Non-pigmented ciliary epithelial cell (primary cell): ENCODE data around the gene NBDY.
"Not testable (repeated sequence)": the region's sequence is repeated elsewhere in the genome, so short reads cannot be mapped to it uniquely, and the experiment has no call there.

Experiments used
- DNase-seq: peaks from one replicate; pipeline ENCODE4 v3.0.0-alpha.2; 2010; ENCODE audit warnings: low read depth

Gene NBDY

DNA sequence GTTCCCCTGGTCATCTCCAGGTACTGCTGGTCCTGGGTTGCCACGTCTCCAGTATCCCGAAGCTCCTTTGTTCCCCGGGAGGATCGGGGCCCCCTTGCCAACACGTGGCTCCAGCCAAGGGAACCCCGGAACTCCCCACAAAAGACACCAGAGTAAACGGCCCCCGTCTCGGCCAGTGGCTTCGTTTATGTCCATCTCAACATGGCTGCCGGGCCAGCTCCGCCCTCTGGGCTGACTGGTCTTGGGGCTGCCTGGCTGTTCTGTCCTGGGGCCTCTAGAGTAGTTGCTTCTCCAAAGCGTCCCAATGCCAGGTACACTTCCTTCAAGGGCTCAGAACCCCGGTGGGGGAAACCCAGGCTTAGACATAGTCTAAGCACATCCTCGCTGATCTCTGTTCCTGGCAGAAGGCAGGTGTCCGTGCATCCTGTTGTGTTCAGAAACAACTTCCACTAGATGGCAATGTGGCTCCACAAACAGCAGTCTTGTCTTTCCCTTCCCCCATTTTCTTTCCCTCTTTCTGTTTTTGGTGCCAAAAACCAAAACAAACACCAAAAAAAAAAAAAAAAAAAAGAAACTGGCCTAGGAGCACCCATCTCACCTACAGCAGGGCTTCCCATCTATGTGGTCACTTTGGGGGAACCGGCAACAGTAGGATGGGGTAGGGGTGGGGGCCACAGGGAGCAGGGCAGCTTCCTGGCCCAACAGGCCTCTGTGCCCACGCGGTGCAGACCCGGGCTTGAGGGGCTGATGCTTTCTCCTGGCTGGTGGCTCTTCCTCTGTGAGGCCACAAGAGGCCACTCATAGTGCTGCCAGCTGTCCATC lies 35.3 kb downstream of the NBDY start:
- DNase-seq = no peak

DNA sequence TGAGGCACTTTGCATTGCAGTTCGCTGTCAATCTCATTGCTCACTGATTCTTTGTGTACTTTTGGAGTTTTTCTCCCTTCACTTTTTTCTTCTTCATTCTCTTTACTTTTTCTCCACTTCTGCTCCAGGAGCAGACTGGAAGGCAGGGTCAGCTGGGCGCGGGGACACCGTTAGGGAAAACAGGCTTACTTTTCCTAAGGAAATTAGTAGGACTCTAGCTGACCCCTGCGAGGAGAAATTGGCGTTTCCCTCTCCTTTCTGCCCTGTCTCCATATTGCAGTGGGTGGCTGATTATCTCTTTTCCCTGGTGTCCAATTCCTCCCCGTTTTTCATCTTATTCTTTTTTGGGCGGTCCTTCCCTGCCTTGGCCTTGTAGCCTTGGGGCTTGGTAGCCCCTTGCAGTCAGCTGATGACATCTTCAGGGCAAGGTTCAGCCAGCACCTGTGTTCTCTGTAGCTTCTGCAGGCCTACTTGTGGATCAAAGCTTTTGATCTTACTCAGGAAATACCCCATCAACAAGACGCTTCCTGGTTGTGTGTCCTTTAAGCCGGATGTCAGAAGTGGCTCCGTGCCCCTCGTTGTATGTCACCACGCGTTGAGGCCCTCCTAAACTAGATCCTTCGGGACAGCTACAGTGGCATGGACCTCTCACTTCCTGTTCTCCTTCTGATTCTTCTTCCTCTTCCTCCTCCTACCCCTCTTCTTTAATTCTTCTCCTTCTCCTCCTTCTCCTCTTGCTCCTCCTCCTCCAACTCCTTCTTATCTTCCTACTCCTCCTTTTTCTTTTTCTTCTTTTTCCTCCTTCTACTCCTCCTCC lies 36.1 kb downstream of the NBDY start:
- DNase-seq = no peak

DNA sequence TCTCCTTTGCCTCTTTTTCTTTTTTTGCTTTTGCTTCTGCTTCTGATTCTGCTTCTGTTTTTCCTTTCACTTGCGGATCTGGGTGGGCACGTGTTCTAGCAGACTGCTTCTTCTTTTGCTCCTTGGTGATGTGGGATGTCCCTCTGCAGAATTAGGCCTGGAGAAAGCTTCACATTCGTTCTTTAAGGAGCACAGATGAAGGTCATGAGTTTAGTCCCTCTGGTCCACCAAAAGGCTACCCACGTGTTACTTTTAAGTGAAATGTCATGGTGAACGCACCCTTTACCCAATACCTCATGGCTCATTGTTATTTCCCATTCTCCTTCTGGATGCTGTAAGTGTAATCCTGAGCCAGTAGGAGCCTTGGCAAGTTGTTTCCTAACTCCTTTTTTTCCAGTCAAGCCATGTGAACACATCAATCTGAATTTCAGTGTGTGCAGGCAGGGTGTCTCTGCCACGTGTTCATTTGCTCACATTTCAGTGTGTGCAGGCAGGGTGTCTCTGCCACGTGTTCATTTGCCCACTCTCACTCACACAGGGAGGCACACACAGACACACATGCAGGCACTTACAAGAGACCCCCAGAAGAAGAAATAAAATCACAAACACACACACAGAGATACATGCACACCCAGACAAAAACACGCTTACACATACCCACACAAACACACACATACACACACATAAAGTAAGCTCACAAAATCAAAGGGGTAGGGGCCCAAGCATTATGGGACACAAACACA lies 36.9 kb downstream of the NBDY start:
- DNase-seq = no peak

DNA sequence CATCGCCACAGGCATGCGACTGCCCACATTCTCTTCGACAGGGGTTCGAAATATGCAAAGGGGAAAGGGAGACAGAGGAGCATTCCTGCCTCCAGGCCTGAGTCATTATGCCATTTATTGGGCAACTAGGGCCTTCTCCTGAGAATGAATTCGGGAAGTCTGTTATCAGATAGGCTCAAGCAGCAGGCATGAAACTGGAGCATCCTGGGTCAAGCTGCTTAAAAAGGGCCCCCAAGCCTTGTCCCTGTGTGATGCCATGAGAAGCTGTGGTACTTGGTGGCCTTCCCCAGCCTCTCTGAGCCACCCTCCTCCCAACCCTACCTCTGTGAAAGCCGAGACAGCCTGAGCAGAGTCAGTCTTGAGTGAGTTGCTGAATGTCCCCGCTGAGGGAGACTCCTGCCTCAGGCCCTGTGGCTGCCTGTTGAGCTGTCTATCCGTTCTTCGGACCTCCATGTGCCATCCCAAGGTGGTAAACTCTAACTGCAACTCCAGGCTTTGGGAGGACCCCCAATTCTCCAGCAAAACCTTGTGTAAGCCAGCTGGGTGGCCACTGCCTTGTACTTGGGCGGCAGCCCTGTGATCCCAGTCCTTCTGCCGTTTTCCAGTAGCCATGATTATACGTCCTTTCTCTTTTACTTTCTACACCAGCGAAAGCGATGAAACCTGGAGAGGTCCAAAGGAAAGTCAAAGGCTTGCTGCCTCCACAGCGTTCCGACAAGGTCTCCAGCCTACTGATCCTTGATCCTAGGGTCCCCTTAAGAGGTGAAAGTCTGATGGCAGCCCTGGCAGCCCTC lies 37.7 kb downstream of the NBDY start:
- no peak for DNase-seq

DNA sequence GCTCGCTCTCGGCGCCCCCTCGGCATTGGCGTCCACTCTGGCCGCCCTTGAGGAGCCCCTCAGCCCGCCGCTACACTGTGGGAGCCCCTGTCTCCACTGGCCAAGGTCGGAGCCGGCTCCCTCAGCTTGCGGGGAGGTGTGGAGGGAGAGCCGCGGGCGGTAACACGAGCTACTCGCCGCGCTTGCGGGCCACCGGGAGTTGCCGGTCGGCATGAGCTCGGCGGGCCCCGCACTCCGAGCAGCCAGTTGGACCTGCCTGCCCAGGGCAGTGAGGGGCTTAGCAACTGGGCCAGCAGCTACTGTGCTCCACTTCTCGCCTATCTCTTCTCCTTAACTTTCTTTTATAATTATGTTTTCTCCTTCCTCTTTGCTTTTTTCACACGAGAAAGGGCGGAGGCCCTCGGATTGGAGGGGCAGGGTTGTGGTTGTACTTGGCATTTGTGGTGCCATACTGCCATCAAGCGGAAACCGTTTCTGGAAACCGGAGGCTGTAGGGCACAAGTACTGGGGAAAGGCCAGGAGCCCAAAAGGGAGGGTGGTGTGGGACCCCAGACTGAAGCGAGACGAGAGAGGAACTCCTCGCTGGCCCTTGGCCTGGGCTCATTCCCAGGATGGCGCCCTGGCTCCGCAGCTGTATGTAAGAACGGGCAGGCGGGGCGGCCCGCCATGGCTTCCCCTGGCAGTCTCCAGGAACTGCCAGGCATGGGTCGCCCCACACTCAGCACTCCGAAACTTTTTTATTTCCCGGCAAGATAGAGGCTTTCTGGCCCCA lies 38.5 kb downstream of the NBDY start:
- DNase-seq = not testable (repeated sequence)

DNA sequence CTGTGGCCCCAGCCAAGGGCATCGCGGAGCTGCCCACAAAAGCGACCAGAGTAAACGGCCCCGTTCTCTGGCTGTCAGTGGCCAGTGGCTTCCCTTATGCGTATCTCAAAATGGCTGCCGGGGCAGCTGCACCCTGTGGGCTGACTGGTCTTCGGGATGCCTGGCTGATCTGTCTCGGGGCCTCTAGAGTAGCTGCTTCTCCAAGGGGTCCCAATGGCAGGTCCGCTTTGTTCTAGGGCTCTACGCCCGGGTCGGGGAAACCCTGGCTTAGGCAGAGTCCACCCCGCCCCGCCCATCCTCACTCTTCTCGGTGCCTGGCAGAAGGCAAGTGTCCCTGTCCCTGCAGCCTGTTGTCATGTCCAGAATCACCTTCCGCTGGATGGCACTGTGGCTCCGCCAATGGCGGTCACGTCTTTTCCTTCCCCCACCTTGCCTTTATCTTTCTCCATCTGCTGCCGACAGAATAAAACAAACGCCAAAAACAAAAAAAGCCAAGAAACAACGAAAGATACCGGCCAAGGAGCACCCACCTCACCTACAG lies 39.1 kb downstream of the NBDY start:
- not testable (repeated sequence) for DNase-seq

DNA sequence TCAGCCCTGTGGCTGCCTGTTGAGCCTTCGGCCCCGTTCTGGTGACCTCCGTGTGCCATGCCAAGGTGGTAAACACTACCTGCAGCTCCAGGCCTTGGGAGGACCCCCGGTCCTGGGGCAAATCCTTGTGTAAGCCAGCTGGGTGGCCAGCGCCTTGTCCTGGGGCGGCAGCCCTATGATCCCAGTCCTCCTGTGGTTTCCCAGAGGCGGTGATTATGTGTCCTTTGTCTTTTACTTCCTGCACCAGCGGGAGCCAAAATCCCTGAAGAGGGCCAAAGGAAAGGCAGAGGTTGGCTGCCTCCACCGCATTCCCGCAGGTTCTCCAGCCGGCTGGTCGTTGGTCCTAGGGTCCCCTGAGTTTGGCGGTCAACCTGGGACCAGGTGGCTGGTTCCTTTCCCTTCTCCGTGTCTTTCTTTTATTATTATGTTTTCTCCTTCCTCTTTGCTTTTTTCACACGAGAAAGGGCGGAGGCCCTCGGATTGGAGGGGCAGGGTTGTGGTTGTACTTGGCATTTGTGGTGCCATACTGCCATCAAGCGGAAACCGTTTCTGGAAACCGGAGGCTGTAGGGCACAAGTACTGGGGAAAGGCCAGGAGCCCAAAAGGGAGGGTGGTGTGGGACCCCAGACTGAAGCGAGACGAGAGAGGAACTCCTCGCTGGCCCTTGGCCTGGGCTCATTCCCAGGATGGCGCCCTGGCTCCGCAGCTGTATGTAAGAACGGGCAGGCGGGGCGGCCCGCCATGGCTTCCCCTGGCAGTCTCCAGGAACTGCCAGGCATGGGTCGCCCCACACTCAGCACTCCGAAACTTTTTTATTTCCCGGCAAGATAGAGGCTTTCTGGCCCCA lies 43.9 kb downstream of the NBDY start:
- DNase-seq = not testable (repeated sequence)

DNA sequence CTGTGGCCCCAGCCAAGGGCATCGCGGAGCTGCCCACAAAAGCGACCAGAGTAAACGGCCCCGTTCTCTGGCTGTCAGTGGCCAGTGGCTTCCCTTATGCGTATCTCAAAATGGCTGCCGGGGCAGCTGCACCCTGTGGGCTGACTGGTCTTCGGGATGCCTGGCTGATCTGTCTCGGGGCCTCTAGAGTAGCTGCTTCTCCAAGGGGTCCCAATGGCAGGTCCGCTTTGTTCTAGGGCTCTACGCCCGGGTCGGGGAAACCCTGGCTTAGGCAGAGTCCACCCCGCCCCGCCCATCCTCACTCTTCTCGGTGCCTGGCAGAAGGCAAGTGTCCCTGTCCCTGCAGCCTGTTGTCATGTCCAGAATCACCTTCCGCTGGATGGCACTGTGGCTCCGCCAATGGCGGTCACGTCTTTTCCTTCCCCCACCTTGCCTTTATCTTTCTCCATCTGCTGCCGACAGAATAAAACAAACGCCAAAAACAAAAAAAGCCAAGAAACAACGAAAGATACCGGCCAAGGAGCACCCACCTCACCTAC lies 44.5 kb downstream of the NBDY start:
- not testable (repeated sequence) for DNase-seq

DNA sequence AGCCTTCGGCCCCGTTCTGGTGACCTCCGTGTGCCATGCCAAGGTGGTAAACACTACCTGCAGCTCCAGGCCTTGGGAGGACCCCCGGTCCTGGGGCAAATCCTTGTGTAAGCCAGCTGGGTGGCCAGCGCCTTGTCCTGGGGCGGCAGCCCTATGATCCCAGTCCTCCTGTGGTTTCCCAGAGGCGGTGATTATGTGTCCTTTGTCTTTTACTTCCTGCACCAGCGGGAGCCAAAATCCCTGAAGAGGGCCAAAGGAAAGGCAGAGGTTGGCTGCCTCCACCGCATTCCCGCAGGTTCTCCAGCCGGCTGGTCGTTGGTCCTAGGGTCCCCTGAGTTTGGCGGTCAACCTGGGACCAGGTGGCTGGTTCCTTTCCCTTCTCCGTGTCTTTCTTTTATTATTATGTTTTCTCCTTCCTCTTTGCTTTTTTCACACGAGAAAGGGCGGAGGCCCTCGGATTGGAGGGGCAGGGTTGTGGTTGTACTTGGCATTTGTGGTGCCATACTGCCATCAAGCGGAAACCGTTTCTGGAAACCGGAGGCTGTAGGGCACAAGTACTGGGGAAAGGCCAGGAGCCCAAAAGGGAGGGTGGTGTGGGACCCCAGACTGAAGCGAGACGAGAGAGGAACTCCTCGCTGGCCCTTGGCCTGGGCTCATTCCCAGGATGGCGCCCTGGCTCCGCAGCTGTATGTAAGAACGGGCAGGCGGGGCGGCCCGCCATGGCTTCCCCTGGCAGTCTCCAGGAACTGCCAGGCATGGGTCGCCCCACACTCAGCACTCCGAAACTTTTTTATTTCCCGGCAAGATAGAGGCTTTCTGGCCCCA lies 49.3 kb downstream of the NBDY start:
- not testable (repeated sequence) for DNase-seq

DNA sequence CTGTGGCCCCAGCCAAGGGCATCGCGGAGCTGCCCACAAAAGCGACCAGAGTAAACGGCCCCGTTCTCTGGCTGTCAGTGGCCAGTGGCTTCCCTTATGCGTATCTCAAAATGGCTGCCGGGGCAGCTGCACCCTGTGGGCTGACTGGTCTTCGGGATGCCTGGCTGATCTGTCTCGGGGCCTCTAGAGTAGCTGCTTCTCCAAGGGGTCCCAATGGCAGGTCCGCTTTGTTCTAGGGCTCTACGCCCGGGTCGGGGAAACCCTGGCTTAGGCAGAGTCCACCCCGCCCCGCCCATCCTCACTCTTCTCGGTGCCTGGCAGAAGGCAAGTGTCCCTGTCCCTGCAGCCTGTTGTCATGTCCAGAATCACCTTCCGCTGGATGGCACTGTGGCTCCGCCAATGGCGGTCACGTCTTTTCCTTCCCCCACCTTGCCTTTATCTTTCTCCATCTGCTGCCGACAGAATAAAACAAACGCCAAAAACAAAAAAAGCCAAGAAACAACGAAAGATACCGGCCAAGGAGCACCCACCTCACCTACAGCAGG lies 50.0 kb downstream of the NBDY start:
- DNase-seq = not testable (repeated sequence)

DNA sequence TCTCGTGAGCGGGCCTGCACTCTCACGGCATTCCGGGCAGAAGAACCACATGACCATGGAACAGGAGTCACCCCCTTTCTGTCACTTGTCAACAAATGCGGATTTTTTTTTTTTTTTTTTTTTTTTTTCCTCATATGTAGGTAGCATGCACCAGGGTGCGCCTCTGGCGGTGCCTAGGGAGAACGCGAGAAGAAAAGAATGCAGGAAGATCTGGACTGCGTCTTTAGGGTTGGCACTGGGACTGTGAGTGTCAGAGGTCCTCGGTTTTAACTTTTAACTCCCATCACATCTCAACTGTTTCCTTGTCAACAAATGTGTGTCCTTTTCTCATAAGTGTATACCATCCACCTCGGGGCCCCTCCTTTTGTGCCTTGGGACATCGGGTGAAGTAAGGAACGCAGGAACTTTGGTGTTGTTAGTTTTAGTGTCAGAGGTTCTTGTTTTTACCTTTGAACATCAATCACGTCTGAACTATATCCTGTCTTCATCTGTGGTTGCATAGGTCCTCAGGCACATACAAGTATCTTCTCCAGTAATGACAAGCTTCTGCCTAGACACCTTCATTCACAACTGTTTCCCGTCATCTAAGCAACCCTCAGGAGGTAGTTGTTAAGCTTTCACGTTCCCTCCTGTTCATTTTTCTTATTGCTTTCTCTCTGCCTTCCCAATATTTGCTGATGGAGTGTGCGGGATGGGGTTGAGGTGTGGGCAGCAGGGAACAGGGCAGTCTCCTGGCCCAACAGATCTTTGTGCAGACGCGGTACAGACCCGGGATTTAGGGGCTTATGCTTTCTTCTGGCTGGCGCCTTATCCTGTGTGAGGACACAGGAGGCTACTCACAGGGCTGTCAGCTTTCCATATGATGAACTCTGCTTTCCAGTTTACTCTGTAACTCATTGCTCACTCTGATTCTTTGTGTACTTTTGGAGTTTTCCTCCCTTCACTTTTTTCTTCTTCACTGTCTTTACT lies 51.9 kb downstream of the NBDY start:
- DNase-seq = not testable (repeated sequence)

DNA sequence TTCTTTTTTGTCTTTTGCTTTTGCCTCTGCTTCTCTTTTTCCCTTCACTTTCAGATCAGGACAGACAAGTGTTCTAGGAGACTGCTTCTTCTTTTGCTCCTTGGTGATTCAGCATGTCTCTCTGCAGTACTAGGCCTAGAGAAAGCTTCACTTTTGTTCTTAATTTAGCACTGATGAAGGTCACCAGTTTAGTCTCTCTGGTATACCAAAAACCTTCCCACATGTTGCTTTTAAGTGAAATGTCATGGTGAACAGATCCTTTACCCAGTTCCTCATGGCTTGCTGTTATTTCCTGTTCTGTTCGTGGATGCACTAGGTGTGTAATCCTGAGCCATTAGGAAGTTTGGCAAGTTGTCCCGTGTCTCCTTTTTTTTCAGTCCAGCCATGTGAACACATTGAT lies 53.3 kb downstream of the NBDY start:
- DNase-seq = no peak

DNA sequence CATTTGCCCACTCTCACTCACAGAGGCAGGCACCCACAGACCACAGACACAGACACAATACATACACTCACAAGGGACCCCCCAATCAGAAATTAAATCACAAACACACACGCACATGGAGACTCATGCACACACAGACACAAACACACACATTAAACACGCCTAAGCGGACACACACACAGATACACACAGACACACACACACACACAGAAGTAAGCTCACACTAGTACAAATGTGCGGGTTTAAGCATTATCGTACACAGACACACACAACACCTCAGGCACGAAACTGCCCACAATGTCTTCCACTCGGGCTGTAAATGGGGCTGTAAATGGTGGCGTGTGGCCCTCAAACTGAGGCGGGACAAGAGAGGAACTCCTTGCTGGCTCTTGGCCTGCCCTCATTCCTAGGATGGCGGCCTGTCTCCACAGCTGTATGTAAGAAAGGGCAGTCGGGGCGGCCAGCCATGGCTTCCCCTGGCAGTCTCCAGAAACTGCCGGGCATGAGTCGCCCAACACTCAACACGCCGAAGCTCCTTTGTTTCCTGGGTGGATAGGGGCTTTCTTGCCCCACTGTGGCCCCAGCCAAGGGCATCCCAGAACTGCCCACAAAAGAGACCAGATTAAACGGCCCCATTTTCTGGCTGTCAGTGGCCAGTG lies 53.9 kb downstream of the NBDY start:
- no peak for DNase-seq

DNA sequence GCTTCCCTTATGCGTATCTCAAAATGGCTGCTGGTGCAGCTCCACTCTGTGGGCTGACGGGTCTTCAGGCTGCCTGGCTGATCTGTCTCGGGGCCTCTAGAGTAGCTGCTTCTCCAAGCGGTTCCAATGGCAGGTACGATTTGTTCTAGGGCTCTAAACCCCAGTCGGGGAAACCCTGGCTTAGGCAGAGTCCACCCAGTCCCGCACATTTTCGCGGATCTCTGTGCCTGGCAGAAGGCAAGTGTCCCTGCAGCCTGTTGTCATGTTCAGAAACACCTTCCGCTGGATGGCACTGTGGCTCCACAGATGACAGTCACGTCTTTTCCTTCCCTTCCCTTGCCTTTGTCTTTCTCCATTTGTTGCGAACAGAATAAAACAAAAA lies 54.4 kb downstream of the NBDY start:
- no peak for DNase-seq

DNA sequence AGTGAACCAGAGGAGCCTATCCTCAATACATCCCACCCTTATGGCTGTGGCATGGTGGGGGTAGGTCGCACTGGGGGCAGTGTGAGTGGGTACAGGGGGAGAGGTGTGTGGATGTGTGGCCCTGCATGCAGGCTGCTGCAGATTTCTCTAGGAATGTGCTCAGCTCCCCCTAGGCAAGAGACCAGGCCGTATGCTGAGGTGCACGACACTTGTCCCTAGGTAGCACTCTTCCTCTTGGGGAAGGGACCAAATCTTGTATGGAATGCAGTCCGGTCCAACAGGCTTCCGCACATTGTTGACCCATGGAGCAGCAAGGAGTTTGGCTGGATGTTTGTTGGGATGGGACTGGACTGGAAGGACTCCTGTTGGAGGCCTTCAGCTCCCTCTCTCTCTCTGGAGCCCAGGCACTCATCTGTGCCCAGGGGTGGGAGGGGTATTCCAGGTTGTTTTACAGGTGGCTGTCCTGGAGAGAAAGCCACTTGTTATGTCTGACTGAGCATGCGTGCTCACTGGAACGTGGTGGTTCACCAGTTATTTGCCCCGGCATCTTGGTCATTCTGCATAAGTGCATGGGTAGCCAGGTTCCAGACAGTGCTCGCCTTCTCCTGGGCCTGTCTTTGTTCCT lies 55.1 kb downstream of the NBDY start:
- DNase-seq = no peak

DNA sequence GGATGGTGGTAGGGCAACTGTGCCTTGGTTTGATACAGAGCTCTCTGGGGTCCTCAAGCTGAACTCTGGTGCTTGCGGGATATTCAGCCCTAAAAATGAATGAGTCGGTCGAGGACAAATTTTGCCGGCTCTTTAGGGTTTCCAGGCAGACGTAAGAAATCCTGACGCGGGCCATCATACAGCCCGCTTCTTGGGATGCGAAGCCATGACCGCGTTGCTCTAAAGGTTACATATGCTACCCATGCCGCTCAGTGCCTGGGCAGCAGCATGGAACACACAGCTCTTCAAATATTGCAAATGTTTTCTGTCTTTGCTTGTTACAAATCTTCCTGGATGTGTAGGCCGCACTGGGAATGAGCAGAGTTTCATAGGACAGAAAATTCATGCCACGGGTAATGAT lies 55.6 kb downstream of the NBDY start:
- no peak for DNase-seq
